GM04504 (cell line): ENCODE results near the gene COL10A1.

Source experiments
- DNase-seq: peaks from one replicate; pipeline ENCODE4 v3.0.0-alpha.2; 2012; ENCODE audit warnings: low read depth

The COL10A1 gene

GRCh38 chr6:116083052-116083451, 42.9 kb downstream of the COL10A1 start:
- DNase-seq: no peak

- no peak for DNase-seq
Measured at GRCh38 chr6:116078945-116079344, 47.0 kb downstream of the COL10A1 start.

DNA sequence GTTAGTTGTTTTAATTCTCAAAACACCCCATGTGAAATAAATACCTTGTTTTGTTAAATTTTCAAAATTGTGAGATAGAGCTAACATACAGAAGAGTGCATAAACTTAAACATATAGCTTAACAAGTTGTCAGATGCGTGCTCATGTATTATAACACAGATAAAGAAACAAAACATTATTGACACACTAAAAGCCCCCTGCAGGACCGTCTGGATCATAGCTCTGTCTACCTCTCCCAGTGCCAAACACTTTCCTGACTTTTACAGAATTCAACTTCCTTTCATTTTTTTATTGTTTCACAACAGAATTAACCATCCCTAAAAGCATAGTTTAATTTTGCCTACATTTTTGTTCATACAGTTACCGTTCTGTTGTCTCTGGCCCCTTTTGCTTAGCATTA, 47.4 kb downstream of the COL10A1 start:
- no peak for DNase-seq

DNA sequence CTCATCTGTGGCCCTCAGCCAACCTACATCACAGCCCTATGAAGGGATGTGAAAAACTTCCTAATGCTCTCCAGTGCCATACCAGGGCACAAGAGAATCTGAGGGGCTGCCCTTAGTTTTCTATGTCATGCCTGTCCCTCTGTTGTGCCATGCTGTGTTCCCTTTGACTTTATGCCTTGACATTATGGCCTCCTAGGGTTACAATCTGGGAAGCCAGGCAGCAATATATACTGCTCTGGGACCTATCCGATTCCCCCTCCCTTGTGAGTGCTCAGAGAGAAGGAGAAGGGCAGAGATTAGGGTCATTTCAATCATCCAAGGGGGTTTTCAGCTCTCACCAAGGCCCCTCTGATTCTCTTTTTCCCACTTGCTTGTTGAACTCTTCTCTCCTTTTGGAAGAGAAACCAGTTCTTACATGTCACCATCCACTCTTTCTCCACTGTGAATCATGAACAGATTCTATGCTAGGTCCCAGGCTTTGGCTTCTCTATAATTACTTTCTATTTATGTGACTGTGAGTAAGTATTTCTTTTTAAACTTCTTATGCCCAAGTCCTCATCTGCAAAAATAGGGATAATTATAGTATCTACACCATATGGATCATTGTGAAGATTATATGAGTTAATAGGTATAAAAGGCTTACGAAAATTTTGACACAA, 51.1 kb downstream of the COL10A1 start:
- no peak for DNase-seq

GRCh38 chr6:116073765-116074440, 52.0 kb downstream of the COL10A1 start:
- DNase-seq: peak; percentile 38

DNA sequence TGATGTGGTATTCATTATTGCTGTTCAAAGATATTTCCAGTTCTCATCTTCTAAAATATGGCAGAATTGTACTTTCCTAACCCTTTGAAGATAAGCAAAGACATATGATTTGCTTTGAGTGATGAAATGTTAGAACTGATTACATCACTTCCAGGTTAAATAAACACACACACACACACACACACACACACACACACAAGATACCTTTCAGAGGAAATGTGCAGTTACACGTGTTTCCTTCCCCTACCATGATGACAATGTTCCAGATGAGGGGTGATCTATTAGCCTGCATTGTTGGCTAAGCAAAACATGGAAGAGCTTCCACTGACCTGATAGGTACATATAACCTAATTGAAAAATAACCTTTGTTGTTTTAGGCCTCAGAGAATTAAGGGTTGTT, 53.6 kb downstream of the COL10A1 start:
- no peak for DNase-seq

DNA sequence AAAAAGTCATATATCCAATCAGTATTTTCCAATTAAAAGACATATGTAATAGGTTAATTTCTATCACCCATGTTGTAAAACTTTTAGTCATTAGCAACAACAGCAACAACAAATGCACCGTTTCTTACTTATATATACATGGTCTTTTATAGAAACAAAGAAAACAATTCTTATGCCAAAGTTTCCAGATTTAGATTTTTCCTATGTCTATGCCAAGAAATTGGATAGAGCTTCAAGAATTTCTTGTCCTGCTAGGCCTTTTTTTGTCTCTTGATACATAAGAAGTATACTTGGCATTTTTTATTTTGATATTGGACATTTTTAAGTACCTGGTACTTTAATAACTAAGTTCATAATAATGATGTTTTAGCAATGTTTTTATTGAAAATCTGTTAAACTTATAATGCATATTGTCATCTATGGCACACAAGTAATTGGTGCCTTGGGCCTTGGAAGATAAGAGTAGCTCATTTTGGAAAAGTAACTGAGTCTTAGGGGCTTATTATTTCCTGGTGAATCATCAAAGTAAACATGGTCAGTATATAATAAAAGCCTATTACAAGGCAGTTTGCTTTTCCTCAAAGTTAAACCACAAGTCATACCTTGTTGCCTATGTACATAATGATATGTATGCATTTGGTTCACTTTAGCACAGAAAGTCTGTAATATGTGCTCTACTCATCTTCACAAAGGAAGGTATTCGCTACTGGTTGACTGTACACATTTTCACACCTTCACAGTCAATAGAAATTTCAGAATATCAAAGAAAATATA, 55.1 kb downstream of the COL10A1 start:
- DNase-seq: no peak

- DNase-seq: no peak
Measured at GRCh38 chr6:116070101-116070500, 55.8 kb downstream of the COL10A1 start.
